Stimulated activated CD4-positive, alpha-beta T cell treated with anti-CD3 and anti-CD28 coated beads, TNF-alpha, amount 100 ng/mL, for 4 hours (primary cell): Measurements from ENCODE around the gene CLDND2.
"Not testable (repeated sequence)": the region's sequence is repeated elsewhere in the genome, so short reads cannot be mapped to it uniquely, and the experiment has no call there.

ENCODE experiments used
- DNase-seq, 3 experiments: peaks; one replicate each; pipeline ENCODE4 v3.0.0-alpha.2; 2020; ENCODE audit warnings: low read depth in 3 of 3

The CLDND2 gene

DNA sequence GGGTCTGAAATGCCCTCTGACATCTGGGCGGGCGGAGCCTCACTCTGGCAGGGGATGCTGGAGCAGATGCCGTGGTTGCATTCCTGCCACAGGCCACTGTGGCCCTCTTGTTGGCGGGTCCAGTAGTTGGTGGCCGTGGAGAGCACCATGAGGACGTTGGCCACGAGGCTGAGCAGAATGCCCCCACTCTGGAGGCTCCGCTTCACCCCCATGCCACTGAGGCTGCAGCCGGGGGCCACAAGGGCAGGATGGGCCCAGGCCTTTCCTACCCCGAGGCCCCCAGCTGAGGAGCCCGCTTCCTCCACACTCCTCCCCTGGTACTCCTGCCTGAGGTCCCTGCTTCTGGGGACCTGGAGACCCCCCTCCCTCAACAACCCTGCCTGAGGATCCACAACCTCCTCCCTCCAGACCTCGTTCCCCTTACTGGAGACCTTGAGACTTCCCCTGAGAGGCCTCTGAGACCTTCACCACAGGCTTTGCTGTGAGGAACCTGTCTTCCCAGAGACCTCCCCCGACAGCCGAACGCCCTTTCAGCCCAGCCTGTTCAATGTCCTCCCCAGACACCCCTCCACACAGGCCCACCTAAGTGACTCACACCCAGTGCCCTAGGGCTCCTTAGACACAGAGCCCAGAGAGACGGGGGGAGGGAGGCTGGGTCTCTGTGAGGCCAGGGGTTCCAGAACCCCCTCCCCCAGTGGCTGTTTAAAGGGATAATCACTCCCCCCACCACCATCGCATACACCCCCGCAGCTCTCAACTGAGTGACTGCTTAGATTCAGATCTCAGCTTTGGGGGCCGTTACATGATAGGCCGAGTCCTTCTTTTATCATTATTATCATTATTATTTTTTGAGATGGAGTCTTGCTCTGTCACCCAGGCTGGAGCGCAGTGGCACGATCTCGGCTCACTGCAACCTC lies at the start of gene CLDND2:
Gene CLDND2 (minus strand): TSS at position 638 of the 917 bp plus-strand sequence. CDS start 426 bp downstream, at position 212.
- no peak for DNase-seq

- DNase-seq: no peak
Measured at GRCh38 chr19:51417810-51418157, 49.0 kb upstream of the CLDND2 start.

DNA sequence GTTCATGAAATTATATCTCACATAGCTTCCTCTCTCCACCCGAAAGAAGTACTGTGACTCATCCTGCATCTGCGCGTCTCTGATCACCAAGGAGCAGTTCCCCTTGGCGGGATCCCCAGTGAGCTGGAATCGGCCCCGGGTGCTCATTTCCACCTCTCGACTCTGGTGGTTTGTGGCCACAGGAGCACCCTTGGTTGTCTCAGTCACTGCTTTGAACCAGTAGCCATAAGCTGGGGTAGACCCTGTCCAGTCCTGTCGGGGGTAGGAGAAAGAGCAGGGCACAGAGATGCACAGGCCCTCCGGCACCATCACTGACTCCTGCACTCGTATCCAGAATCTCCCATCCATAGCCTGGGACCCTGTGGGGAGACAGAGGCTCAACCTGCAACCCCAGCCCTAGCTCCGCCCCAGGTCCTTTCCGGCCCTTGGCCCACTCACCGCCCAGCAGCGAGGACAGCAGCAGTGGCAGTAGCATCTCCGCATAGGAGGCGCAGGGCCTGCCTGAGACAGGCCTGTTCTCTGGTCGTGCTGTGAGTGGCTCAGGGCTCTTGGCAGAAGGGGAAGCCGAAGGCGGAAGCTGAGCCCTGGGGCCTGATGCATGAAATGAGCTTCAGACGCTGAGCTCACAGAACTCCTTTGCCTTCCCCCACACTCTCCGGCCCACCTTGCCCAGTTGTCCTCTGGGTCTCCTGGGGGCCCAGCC lies 48.5 kb upstream of the CLDND2 start, which contains the start of gene SIGLEC10:
Gene SIGLEC10 (minus strand): TSS at position 536 of the 703 bp plus-strand sequence. CDS start 61 bp downstream, at position 475.
- DNase-seq: no peak

GRCh38 chr19:51416422-51416821 lies 47.6 kb upstream of the CLDND2 start:
- not testable (repeated sequence) for DNase-seq

DNA sequence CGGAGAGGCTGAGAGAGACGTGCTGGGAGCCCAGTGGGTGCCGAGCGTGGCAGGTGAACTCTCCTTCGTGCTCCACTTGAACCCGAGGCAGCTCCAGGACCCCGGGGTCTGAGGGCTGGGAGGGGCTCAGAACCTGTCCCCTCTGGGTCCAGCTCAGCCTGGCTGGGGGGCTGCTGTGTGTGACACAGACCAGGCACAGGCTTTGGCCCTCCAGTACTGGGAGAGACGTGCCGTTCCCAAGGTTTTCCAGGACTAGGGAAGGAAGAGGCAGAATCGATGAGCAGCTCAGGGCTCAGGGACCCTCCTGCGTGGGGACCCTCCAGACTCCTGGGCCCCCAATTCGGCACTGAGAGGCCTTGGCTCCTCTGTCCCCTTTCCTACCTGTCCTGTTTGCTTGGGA lies 46.4 kb upstream of the CLDND2 start:
- no peak for DNase-seq

GRCh38 chr19:51410950-51411748 lies 42.3 kb upstream of the CLDND2 start:
- no peak for DNase-seq

GRCh38 chr19:51407511-51408131 lies 38.8 kb upstream of the CLDND2 start:
- DNase-seq: no peak

DNA sequence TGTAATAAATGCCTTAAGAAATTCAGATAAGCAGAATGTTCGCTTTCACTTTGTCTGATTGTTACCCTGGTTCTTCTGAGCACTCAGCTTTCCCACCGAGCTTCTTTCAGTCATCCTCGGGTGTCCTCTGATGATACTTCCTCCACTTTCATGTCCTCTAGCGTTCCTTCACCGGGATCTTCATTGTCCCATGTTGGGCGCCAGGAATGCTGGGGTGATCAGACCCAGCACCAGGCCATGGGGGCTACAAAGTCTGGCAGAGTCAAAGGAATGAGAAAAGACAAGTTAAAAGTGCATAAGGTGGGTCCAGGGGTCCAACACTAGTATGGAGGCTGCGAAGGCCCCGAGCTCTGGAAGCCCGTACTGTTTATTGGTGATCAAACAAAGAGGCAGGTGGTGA lies 33.3 kb upstream of the CLDND2 start:
- DNase-seq: no peak

GRCh38 chr19:51399936-51400335 lies 31.1 kb upstream of the CLDND2 start:
- not testable (repeated sequence) for DNase-seq

GRCh38 chr19:51399231-51399630 lies 30.4 kb upstream of the CLDND2 start:
- no peak for DNase-seq

- DNase-seq: no peak
Measured at GRCh38 chr19:51398096-51398704, 29.4 kb upstream of the CLDND2 start.

GRCh38 chr19:51397453-51397852 lies 28.6 kb upstream of the CLDND2 start:
- not testable (repeated sequence) for DNase-seq

DNA sequence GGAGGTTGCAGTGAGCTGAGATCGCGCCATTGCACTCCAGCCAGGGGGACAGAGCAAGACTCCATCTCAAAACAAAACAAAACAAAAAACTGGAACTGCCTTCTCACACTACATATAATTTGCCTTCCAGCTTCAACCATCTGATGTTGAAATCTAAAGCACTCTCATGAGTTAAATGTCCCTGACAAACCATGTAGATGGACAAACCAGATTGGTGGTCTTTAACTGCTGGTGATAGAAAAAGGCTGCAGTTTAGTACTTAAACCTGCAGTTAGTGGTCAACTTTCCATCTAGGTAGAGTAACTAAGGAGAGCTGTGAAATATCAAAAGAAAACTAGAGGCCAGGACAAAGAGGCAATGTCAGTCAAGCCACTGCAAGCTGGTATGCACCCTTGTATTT lies 27.4 kb upstream of the CLDND2 start:
- DNase-seq: no peak

DNA sequence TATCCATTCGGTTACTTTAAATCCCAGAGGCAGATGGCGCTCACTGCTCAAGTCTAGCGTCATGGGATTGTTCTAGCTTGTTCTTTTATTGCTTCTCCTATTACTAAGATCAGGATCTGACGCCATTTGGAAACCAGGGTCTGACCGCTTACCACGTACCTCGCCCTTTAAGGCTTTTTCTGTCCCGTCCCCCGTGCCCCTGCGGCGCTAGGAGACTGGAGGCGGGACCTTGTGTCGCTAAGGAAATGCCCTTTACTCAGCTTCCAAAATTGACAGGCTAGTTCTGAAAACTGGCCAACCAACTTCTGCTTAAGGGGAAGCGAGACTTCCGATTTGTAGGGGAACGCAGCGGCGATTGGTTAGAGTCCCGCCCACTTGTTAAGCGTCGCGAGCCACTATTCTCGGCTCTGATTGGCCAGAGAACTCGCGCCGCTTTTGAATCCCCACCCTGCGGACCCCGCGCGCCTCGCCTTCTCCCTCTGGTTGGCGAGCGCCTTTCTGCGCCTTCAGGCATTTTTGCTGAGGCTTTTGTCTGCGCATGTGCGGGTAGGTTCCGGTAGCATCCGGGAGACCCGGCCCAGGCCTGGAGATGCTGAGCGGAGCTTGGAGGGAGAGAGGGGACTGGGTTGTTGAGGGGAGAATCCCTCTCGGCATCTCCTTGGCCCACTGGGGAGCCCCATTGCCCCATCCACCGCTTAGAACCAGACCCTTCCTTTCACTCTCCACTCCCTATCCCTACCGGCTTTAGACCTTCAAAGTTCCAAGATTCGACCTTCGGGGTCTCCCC lies 25.4 kb upstream of the CLDND2 start:
- DNase-seq: peak; percentile 57 to 80 (median 79)

- DNase-seq: no peak
Measured at GRCh38 chr19:51392701-51393100, 23.9 kb upstream of the CLDND2 start.

DNA sequence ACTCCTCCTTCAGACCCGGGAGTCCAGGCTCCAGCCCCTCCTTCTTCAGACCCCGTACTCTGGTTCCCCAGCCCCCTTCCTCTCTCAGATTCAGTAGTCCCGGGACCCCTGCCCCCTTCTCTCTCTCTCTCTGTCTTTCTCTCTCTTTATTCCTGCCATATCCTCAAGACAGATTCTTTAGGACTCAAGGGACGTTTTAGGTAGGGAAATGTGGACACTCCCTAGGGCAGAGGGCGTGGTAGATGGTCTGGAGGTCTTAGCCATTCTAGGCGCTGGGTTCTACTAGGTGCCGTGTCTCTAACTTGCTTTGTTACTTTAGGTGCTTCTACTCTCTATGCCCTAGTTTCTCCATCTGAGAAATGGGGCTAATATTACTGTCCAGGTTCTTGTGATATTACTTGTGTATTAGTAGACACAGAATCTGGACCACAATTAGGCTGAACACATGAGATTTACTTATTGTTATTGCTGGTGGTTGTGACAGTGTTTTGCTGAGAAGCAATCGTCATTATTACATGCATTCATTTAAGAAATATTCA lies 22.3 kb upstream of the CLDND2 start:
- no peak for DNase-seq

- no peak for DNase-seq
Measured at GRCh38 chr19:51389143-51389542, 20.3 kb upstream of the CLDND2 start.

DNA sequence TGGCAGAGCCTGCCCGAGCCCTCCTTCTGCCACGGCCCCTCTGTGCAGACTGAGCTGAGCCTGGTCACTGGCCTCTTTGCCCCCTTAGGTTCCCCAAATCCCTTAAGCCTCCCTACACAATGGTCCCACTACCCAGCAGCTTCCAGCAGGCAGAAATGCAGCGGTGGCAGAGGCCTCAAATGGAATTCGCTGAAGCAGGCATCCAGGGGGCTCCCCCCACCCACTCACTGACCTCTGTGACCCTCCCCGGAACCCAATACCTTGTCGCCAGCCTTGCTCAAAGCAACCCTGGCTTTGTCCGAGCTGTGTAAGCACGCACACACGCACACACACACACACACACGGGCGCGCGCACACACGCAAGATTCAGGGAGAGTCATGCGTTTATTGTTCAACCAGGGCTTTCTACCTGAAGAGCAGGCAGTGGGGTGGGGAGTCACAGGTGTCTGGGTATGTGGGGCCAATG lies 19.2 kb upstream of the CLDND2 start, which contains the start of gene LIM2:
Gene LIM2 (minus strand): TSS at position 51 of the 466 bp plus-strand sequence. CDS start 531 bp downstream, outside the sequence.
- DNase-seq: no peak

DNA sequence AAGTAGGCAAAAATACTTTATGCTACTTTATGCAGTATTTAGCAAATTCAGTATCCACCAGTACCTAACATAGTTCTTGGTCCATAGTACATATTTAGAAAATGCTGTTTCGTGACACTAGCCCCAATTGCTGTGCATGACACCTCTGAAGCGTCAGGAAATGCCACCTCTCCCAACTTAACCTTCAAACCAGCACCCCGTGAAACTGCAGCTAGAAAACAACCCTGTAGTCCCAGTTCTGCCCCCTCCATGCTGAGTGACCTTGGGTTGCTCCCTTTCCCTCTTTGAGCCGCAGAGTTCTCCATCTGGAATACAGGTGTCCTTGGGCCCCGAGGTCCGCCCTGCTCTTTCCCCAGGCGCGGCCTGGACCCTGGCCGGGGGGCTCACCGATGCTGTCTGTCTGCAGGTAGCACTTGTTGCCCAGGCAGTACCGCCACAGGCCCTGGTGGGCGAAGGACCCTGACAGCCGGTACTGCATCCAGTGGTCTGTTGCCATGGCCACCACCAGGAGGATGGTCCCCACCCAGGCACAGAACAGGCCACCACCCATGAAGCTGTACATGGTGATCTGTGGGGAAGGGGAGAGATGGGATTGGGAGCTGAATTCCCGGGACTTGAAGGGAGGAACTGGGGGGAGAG lies 18.2 kb upstream of the CLDND2 start:
- DNase-seq: no peak
